NCI-H69 (cell line): ENCODE results near the gene SPTBN2.
"Not testable (repeated sequence)": the region's sequence is repeated elsewhere in the genome, so short reads cannot be mapped to it uniquely, and the experiment has no call there.

Experiments
- DNase-seq: peaks from one replicate; lab custom pipeline; 2025; lab: John Stamatoyannopoulos, UW

SPTBN2 gene

GRCh38 chr11:66724167-66724566, 4.8 kb downstream of the SPTBN2 start:
- DNase-seq: not testable (repeated sequence)

GRCh38 chr11:66723693-66724092, 5.3 kb downstream of the SPTBN2 start:
- no peak for DNase-seq

GRCh38 chr11:66722745-66723651, 6.0 kb downstream of the SPTBN2 start:
- DNase-seq: no peak

GRCh38 chr11:66721939-66722338, 7.1 kb downstream of the SPTBN2 start:
- no peak for DNase-seq

- DNase-seq: no peak
Observed at GRCh38 chr11:66720899-66721470, 8.0 kb downstream of the SPTBN2 start.

GRCh38 chr11:66720223-66720898, 8.7 kb downstream of the SPTBN2 start:
- peak; percentile 98 for DNase-seq

- no peak for DNase-seq
Observed at GRCh38 chr11:66719111-66719872, 9.7 kb downstream of the SPTBN2 start.

- DNase-seq: no peak
Observed at GRCh38 chr11:66718320-66718971, 10.6 kb downstream of the SPTBN2 start.

- no peak for DNase-seq
Observed at GRCh38 chr11:66717925-66718319, 11.1 kb downstream of the SPTBN2 start.

GRCh38 chr11:66716996-66717395, 12.0 kb downstream of the SPTBN2 start:
- no peak for DNase-seq

GRCh38 chr11:66715346-66716085, 13.5 kb downstream of the SPTBN2 start:
- no peak for DNase-seq

- DNase-seq: no peak
Observed at GRCh38 chr11:66713746-66714480, 15.1 kb downstream of the SPTBN2 start.

GRCh38 chr11:66710384-66710930, 18.6 kb downstream of the SPTBN2 start:
- DNase-seq: no peak

GRCh38 chr11:66708701-66709100, 20.3 kb downstream of the SPTBN2 start:
- no peak for DNase-seq

- DNase-seq: no peak
Observed at GRCh38 chr11:66708094-66708493, 20.9 kb downstream of the SPTBN2 start.

- DNase-seq: no peak
Observed at GRCh38 chr11:66707486-66707885, 21.5 kb downstream of the SPTBN2 start.

GRCh38 chr11:66706989-66707388, 22.0 kb downstream of the SPTBN2 start:
- no peak for DNase-seq

GRCh38 chr11:66705587-66706335, 23.3 kb downstream of the SPTBN2 start:
- no peak for DNase-seq
